ENCODE results near the gene ALDH3A1. TPM values are rescaled to one million over a fixed set of nuclear protein-coding genes. Genes with fewer than 3 reads are reported as not detected.

Gene ALDH3A1
- total RNA-seq, 5 donors from 2014 or later (not counting 1 experiment from before 2014, with no cell fraction given), result not detected

- ChIA-PET POLR2A (no interaction called here), CTCF (no interaction called here)
- ATAC-seq (replicated peaks in 1 of 4) (peak; percentile 56 to 88 (median 75)), DNase-seq (peak in 32 of 35 experiments; percentile 9 to 68 (median 31))
- Mint-ChIP-seq H3K27me3 (peaks cover 0 to 3% of the 10 kb centered on the region in 2 donors), H3K9me3 (no peaks in the 10 kb centered on the region), H3K36me3 (no peaks in the 10 kb centered on the region), H3K4me1 (peaks cover 25 to 28% (median 26%) of the 10 kb centered on the region in 3 donors), H3K4me3 (peak overlapping the region; percentile 62 to 86 (median 63)), H3K27ac (peak overlapping the region; percentile 83 to 90)
- Histone ChIP-seq H3K4me3 (ENCODE audit: control insufficient read depth in 1 of 2, extremely low read depth in 1 of 2, low read length in 1 of 2) (peak overlapping the region; percentile 1 to 40), H3K36me3 (ENCODE audit: control insufficient read depth in 2 of 2, extremely low read depth in 1 of 2, insufficient read depth in 1 of 2, low read length in 1 of 2) (no peaks in the 10 kb centered on the region), H3K9me3 (no peaks in the 10 kb centered on the region), H3K27me3 (replicated peaks in 1 of 2; ENCODE audit: control insufficient read depth in 2 of 2, extremely low read depth in 1 of 2, insufficient read depth in 2 of 2, low read length in 1 of 2) (peaks cover 0 to 5% of the 10 kb centered on the region in 2 experiments), H3K27ac (ENCODE audit: low read length) (peak overlapping the region; percentile 49), H3K4me1 (ENCODE audit: control insufficient read depth in 1 of 2, extremely low read depth in 1 of 2, insufficient read depth in 2 of 2, low read length in 2 of 2) (peaks cover 6 to 18% of the 10 kb centered on the region in 2 experiments)
- WGBS (ENCODE audit: insufficient coverage), result 21% methylated on average over 50 of the region's 55 CpGs
These were observed 23.3 kb downstream of the ALDH3A1 start for GRCh38 chr17:19724501-19725420.

GRCh38 chr17:19723964-19724363 lies 24.1 kb downstream of the ALDH3A1 start:
- ATAC-seq (replicated peaks in 1 of 4), result peak in 1 of 4 experiments; percentile 6
- no peak for DNase-seq
- POLR2A ChIA-PET, result no interaction called here

GRCh38 chr17:19720631-19721426 lies 27.3 kb downstream of the ALDH3A1 start:
- ChIA-PET CTCF (interaction anchor here (0.5 to 0.8 kb wide), 2 partner anchors 28 to 43 kb away, joined by 5 to 9 read pairs; no protein-coding TSS in a partner anchor), POLR2A (no interaction called here)
- Histone ChIP-seq H3K4me1 (ENCODE audit: control insufficient read depth in 1 of 2, extremely low read depth in 1 of 2, insufficient read depth in 2 of 2, low read length in 2 of 2) (peaks cover 6 to 16% of the 10 kb centered on the region in 2 experiments), H3K9me3 (no peaks in the 10 kb centered on the region), H3K27ac (ENCODE audit: low read length) (no peak overlapping the region), H3K4me3 (ENCODE audit: control insufficient read depth in 1 of 2, extremely low read depth in 1 of 2, low read length in 1 of 2) (no peak overlapping the region), H3K27me3 (replicated peaks in 1 of 2; ENCODE audit: control insufficient read depth in 2 of 2, extremely low read depth in 1 of 2, insufficient read depth in 2 of 2, low read length in 1 of 2) (peaks cover 0 to 13% of the 10 kb centered on the region in 2 experiments), H3K36me3 (ENCODE audit: control insufficient read depth in 2 of 2, extremely low read depth in 1 of 2, insufficient read depth in 1 of 2, low read length in 1 of 2) (no peaks in the 10 kb centered on the region)
- peak overlapping the region in 1 of 2 donors; percentile 31 for H3K27ac Mint-ChIP-seq
- H3K27me3 Mint-ChIP-seq, result peaks cover 0 to 3% of the 10 kb centered on the region in 2 donors
- ATAC-seq (replicated peaks in 1 of 4) (no peak), DNase-seq (no peak)
- H3K36me3 Mint-ChIP-seq, result no peaks in the 10 kb centered on the region
- 56% methylated on average over 7 of the region's 9 CpGs for WGBS (ENCODE audit: insufficient coverage)
- no peak overlapping the region for H3K4me3 Mint-ChIP-seq
- H3K4me1 Mint-ChIP-seq, result peaks cover 17 to 23% (median 19%) of the 10 kb centered on the region in 3 donors
- no peaks in the 10 kb centered on the region for H3K9me3 Mint-ChIP-seq

More at GRCh38 chr17:19723964-19724363, 24.1 kb downstream of the ALDH3A1 start:
- Histone ChIP-seq H3K4me1 (ENCODE audit: control insufficient read depth in 1 of 2, extremely low read depth in 1 of 2, insufficient read depth in 2 of 2, low read length in 2 of 2) (peaks cover 6 to 18% of the 10 kb centered on the region in 2 experiments), H3K36me3 (ENCODE audit: control insufficient read depth in 2 of 2, extremely low read depth in 1 of 2, insufficient read depth in 1 of 2, low read length in 1 of 2) (no peaks in the 10 kb centered on the region), H3K27ac (ENCODE audit: low read length) (peak overlapping the region; percentile 49), H3K9me3 (no peaks in the 10 kb centered on the region), H3K4me3 (ENCODE audit: control insufficient read depth in 1 of 2, extremely low read depth in 1 of 2, low read length in 1 of 2) (peak overlapping the region in 1 of 2 donors; percentile 40), H3K27me3 (replicated peaks in 1 of 2; ENCODE audit: control insufficient read depth in 2 of 2, extremely low read depth in 1 of 2, insufficient read depth in 2 of 2, low read length in 1 of 2) (peaks cover 0 to 5% of the 10 kb centered on the region in 2 experiments)
- peaks cover 25 to 28% (median 26%) of the 10 kb centered on the region in 3 donors for H3K4me1 Mint-ChIP-seq
- peak overlapping the region; percentile 60 to 86 (median 63) for H3K4me3 Mint-ChIP-seq
- H3K9me3 Mint-ChIP-seq, result no peaks in the 10 kb centered on the region
- CTCF ChIA-PET, result interaction anchor here in 1 of 2 donors (0.7 kb wide), 1 partner anchor 17 kb away, joined by 4 read pairs; no protein-coding TSS in a partner anchor
- peak overlapping the region; percentile 71 to 87 for H3K27ac Mint-ChIP-seq
- H3K36me3 Mint-ChIP-seq, result no peaks in the 10 kb centered on the region
- 100% methylated on average over 1 of the region's 1 CpG for WGBS (ENCODE audit: insufficient coverage)
- H3K27me3 Mint-ChIP-seq, result peaks cover 0 to 3% of the 10 kb centered on the region in 2 donors

- no peak for DNase-seq
These were observed 28.0 kb downstream of the ALDH3A1 start for GRCh38 chr17:19720210-19720475.

GRCh38 chr17:19719355-19720209 lies 28.5 kb downstream of the ALDH3A1 start:
- peaks cover 0 to 13% of the 10 kb centered on the region in 2 experiments for H3K27me3 ChIP-seq (replicated peaks in 1 of 2; ENCODE audit: control insufficient read depth in 2 of 2, extremely low read depth in 1 of 2, insufficient read depth in 2 of 2, low read length in 1 of 2)
- H3K27ac Mint-ChIP-seq, result no peak overlapping the region
- ChIA-PET CTCF (interaction anchor here in 1 of 2 donors (0.8 kb wide), 1 partner anchor 29 kb away, joined by 5 read pairs; no protein-coding TSS in a partner anchor), POLR2A (no interaction called here)
- 90% methylated on average over 22 of the region's 23 CpGs for WGBS (ENCODE audit: insufficient coverage)
- no peaks in the 10 kb centered on the region for H3K36me3 ChIP-seq (ENCODE audit: control insufficient read depth in 2 of 2, extremely low read depth in 1 of 2, insufficient read depth in 1 of 2, low read length in 1 of 2)
- H3K9me3 Mint-ChIP-seq, result no peaks in the 10 kb centered on the region
- ATAC-seq (replicated peaks in 1 of 4) (no peak), DNase-seq (no peak)
- no peak overlapping the region for H3K4me3 Mint-ChIP-seq
- H3K4me3 ChIP-seq (ENCODE audit: control insufficient read depth in 1 of 2, extremely low read depth in 1 of 2, low read length in 1 of 2), result no peak overlapping the region
- H3K36me3 Mint-ChIP-seq, result no peaks in the 10 kb centered on the region
- no peaks in the 10 kb centered on the region for H3K9me3 ChIP-seq
- peaks cover 3 to 10% of the 10 kb centered on the region in 2 experiments for H3K4me1 ChIP-seq (ENCODE audit: control insufficient read depth in 1 of 2, extremely low read depth in 1 of 2, insufficient read depth in 2 of 2, low read length in 2 of 2)
- H3K4me1 Mint-ChIP-seq, result peaks cover 7 to 13% (median 9%) of the 10 kb centered on the region in 3 donors
- peaks cover 0 to 3% of the 10 kb centered on the region in 2 donors for H3K27me3 Mint-ChIP-seq
- no peak overlapping the region for H3K27ac ChIP-seq (ENCODE audit: low read length)

More at GRCh38 chr17:19720210-19720475, 28.0 kb downstream of the ALDH3A1 start:
- Histone ChIP-seq H3K27me3 (replicated peaks in 1 of 2; ENCODE audit: control insufficient read depth in 2 of 2, extremely low read depth in 1 of 2, insufficient read depth in 2 of 2, low read length in 1 of 2) (peaks cover 0 to 13% of the 10 kb centered on the region in 2 experiments), H3K4me3 (ENCODE audit: control insufficient read depth in 1 of 2, extremely low read depth in 1 of 2, low read length in 1 of 2) (no peak overlapping the region), H3K4me1 (ENCODE audit: control insufficient read depth in 1 of 2, extremely low read depth in 1 of 2, insufficient read depth in 2 of 2, low read length in 2 of 2) (peaks cover 3 to 15% of the 10 kb centered on the region in 2 experiments), H3K9me3 (no peaks in the 10 kb centered on the region), H3K36me3 (ENCODE audit: control insufficient read depth in 2 of 2, extremely low read depth in 1 of 2, insufficient read depth in 1 of 2, low read length in 1 of 2) (no peaks in the 10 kb centered on the region), H3K27ac (ENCODE audit: low read length) (no peak overlapping the region)
- H3K27me3 Mint-ChIP-seq, result peaks cover 0 to 3% of the 10 kb centered on the region in 2 donors
- POLR2A ChIA-PET, result no interaction called here
- no peaks in the 10 kb centered on the region for H3K36me3 Mint-ChIP-seq
- 89% methylated on average over 4 of the region's 5 CpGs for WGBS (ENCODE audit: insufficient coverage)
- no peak for ATAC-seq (replicated peaks in 1 of 4)
- H3K9me3 Mint-ChIP-seq, result no peaks in the 10 kb centered on the region
- H3K4me1 Mint-ChIP-seq, result peaks cover 11 to 16% (median 12%) of the 10 kb centered on the region in 3 donors
- CTCF ChIA-PET, result interaction anchor here (0.5 to 0.8 kb wide), 2 partner anchors 29 to 44 kb away, joined by 5 to 9 read pairs; no protein-coding TSS in a partner anchor
- H3K4me3 Mint-ChIP-seq, result no peak overlapping the region
- H3K27ac Mint-ChIP-seq, result no peak overlapping the region
